Putamen (tissue), 1 donor: Measurements from ENCODE around the gene POU2AF1.
"Not testable (repeated sequence)": the region's sequence is repeated elsewhere in the genome, so short reads cannot be mapped to it uniquely, and the experiment has no call there.

Experiments
- DNase-seq: peaks from one replicate; pipeline ENCODE4 v3.0.0-alpha.2; 2016; ENCODE audit warnings: low spot score

The POU2AF1 gene

GRCh38 chr11:111409915-111410314, 30.8 kb upstream of the POU2AF1 start:
- no peak for DNase-seq

GRCh38 chr11:111408789-111409727, 30.0 kb upstream of the POU2AF1 start:
- DNase-seq, result no peak

- no peak for DNase-seq
These were observed 28.6 kb upstream of the POU2AF1 start for GRCh38 chr11:111407652-111408051.

- no peak for DNase-seq
These were observed 27.5 kb upstream of the POU2AF1 start for GRCh38 chr11:111406589-111406988.

GRCh38 chr11:111406091-111406490, 27.0 kb upstream of the POU2AF1 start:
- no peak for DNase-seq

- DNase-seq, result no peak
These were observed 26.5 kb upstream of the POU2AF1 start for GRCh38 chr11:111405551-111405950.

- no peak for DNase-seq
These were observed 24.1 kb upstream of the POU2AF1 start for GRCh38 chr11:111403051-111403726.

GRCh38 chr11:111402411-111402810, 23.3 kb upstream of the POU2AF1 start:
- no peak for DNase-seq

GRCh38 chr11:111401957-111402356, 22.9 kb upstream of the POU2AF1 start:
- not testable (repeated sequence) for DNase-seq

- no peak for DNase-seq
These were observed 21.5 kb upstream of the POU2AF1 start for GRCh38 chr11:111400595-111400994.

GRCh38 chr11:111399187-111400031, 20.3 kb upstream of the POU2AF1 start:
- DNase-seq, result no peak

- no peak for DNase-seq
These were observed 18.0 kb upstream of the POU2AF1 start for GRCh38 chr11:111397034-111397433.

- no peak for DNase-seq
These were observed 16.7 kb upstream of the POU2AF1 start for GRCh38 chr11:111395749-111396148.

GRCh38 chr11:111395081-111395480, 16.0 kb upstream of the POU2AF1 start:
- DNase-seq, result no peak

- DNase-seq, result not testable (repeated sequence)
These were observed 15.1 kb upstream of the POU2AF1 start for GRCh38 chr11:111394147-111394546.

- no peak for DNase-seq
These were observed 14.5 kb upstream of the POU2AF1 start for GRCh38 chr11:111393585-111393984.

GRCh38 chr11:111393096-111393495, 14.0 kb upstream of the POU2AF1 start:
- no peak for DNase-seq

- no peak for DNase-seq
These were observed 13.5 kb upstream of the POU2AF1 start for GRCh38 chr11:111392552-111392951.

GRCh38 chr11:111391328-111392124, 12.5 kb upstream of the POU2AF1 start:
- no peak for DNase-seq

GRCh38 chr11:111388842-111389241, 9.8 kb upstream of the POU2AF1 start:
- DNase-seq, result no peak

GRCh38 chr11:111388420-111388819, 9.3 kb upstream of the POU2AF1 start:
- DNase-seq, result no peak
